GM21723 (cell line): ENCODE measurements around the gene PSMA7.
"Not testable (repeated sequence)": the region's sequence is repeated elsewhere in the genome, so short reads cannot be mapped to it uniquely, and the experiment has no call there.

ENCODE experiments used
- ATAC-seq: cut with Tn5 transposase; IDR thresholded peaks from one replicate; pipeline ENCODE4 v1.9.1; 2021; ENCODE audit warnings: mild to moderate bottlenecking, moderate library complexity; ENCODE audit not compliant: unreplicated experiment

PSMA7 gene

DNA sequence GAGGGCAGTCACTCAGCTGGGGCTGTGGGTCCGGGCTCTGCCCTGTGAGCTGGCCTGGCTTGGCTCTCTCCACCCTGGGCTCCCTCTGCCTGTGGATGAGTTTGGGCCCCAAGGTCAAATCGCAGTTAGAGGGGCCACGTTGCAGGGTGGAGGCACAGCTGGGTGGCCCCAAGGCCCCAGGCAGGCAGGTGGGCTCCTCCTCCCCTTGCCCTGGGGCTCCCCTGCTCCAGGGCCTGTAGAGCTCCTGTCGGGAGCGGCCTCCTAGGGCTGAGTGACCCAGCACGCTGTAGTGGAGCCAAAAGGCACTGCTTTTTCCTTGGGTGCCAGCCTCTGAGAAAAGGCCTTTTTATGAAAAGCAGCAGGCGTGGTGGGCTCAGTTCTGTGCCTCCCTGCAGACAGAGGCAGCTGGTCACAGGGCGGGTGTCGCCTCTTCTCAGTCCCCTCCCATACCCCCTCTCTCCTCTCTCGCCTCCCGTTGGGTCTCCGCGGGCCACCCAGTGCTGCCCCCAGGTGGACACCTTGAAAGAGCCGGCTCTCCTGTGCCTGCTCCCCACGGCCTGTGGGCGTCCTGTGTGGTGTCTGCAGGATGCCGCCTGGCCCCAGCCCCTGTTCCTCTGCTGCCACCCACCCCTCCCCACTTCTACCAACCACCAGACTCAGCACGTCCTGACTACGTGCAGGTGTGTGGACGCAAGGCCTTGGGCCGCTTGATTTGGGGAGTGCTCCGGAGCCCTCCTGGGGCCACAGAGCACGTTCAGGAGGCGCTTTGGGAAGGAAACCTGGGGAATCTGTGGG lies 13.6 kb upstream of the PSMA7 start:
- ATAC-seq = no peak

DNA sequence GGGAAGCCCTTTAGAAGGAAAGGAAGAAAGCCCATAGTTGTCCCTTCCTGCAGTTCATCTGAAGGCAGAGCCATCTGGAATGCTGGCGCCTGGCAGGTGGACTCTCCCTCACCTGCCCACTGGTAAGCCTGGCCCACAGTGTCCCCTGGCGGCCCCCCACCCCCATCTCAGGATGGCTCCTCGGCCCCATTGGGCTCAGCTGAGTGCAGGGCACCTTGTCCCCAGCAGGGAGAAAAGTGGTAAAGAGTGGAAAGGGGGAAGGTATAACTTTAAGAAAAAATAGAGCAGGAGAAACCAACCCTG lies 13.0 kb upstream of the PSMA7 start:
- no peak for ATAC-seq

DNA sequence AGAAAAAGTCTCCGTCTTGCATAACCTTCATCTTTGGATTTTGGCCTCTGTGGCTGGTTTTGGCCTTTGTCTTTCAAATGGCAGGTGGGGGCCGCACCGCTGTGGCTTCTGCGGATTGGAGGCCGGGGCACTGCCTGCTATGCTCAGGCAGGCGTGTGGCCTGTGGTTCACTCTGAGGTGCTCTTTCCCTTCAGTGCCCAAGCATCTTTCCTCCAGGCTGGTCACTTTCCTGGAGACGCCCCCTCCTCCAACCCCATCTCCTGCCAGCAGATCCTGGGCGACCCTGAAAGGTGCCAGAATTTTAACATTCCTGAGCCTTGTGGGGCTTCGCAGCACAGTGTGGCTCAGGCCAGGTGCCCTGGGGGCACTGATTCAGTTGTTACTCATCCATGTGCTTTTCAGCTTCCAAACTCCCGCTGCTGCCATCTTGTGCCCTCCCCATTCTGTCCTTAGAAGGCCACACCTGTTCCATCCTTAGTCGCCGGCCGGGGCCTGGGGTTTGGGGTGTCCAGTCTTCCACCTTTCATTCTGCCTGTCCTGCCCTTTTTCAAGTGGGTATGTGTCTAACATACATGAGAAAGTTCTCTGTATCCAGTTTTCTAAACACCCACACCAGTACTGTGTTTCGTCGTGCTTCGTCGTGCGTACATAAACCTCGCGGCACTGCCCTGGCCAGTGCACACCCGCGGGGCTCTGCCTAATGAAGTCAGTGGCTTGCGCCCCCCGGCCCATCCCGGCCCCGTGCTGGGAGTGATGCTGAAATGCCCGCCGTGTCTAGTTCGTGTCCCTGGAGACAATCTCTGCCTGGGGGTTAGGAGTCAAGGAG lies 12.4 kb upstream of the PSMA7 start:
- ATAC-seq = no peak

GRCh38 chr20:62151835-62152364 lies 8.7 kb upstream of the PSMA7 start:
- no peak for ATAC-seq

- ATAC-seq = no peak
Observed at GRCh38 chr20:62151225-62151624, 8.0 kb upstream of the PSMA7 start.

- no peak for ATAC-seq
Observed at GRCh38 chr20:62150310-62150575, 7.0 kb upstream of the PSMA7 start.

DNA sequence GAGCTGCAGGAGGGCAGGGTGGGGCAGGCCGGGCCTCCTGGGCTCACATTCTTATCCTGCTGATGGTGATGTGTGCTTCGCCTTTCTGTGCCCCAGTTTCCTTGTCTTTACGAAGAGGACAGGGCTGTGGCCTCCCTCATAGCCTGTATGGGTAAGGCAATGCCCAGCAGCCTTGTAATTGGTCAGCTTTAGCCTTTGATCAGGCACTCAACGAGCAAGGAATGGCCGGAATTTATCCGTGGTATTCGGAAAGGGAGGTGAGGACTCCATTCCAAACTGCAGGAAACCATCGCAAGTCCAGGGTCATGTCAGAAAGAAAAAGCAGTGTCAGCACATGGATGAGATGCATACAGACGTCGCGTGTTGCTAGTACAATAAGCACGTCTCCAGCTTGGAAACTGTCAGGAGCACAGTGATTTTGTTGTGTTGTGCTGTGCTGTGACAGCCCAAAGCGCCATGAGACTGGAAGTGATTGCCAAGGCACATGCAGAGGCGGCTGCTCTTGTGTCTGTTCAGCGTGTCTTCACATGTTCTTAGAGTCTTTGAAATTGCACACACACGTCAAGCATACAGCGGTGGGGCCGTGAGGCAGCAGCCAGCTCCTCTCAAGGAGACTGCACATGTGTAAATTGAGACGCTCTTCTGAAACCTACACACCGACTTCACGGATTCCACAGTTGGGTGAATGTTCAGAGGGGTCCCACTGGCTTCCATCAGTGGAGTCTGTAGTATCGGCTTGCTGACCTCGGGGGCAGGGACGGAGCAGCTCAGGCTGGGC lies 6.5 kb upstream of the PSMA7 start:
- ATAC-seq = no peak

- no peak for ATAC-seq
Observed at GRCh38 chr20:62148908-62149314, 5.7 kb upstream of the PSMA7 start.

- not testable (repeated sequence) for ATAC-seq
Observed at GRCh38 chr20:62148383-62148782, 5.2 kb upstream of the PSMA7 start.

GRCh38 chr20:62147528-62147927 lies 4.3 kb upstream of the PSMA7 start:
- no peak for ATAC-seq

- ATAC-seq = no peak
Observed at GRCh38 chr20:62147125-62147524, 3.9 kb upstream of the PSMA7 start.

DNA sequence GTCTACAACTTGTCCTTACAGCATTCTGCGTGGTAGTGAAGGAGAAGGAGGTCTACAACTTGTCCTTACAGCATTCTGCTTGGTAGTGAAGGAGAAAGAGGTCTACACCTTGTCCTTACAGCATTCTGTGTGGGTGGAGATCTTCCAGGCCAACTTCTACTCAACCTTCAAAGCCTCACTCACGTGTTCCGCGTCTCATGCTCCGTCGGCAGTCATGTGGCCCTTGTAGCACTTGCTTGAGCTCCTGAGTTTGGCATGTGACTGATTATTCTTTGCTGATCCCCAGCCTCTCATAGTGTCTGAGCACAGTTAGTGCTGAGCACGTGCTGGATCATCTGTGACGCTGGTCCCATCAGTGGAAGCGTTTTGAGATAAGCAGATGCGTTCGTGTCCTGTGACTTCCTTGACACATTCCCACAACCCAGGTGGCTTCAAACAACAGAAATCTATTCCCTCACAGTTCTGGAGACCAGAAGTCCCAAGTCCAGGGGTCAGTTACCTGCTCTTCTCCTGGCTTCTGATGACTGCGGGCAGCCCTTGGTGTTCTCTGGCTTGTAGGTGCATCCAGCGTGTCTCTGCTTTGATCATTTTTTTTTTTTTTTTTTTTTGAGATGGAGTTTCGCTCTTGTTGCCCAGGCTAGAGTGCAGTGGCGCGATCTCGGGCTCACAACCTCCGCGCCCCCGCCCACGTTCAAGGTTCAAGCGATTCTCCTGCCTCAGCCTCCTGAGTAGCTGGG lies 3.0 kb upstream of the PSMA7 start:
- no peak for ATAC-seq

DNA sequence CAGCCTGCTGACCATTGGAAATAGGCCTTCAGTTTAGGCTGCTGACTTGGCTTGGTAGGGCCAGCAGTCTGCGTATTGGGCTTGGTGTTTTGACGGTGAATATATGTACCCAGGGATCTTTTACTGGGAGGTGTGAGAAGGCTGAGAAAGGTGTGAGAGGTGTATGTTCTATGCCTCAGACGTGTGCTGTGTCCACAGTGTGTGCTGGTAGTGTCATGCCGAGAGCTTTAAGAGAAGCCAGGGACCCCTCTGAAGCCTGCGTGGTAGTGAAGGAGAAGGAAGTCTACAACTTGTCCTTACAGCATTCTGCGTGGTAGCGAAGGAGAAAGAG lies 2.5 kb upstream of the PSMA7 start:
- no peak for ATAC-seq

DNA sequence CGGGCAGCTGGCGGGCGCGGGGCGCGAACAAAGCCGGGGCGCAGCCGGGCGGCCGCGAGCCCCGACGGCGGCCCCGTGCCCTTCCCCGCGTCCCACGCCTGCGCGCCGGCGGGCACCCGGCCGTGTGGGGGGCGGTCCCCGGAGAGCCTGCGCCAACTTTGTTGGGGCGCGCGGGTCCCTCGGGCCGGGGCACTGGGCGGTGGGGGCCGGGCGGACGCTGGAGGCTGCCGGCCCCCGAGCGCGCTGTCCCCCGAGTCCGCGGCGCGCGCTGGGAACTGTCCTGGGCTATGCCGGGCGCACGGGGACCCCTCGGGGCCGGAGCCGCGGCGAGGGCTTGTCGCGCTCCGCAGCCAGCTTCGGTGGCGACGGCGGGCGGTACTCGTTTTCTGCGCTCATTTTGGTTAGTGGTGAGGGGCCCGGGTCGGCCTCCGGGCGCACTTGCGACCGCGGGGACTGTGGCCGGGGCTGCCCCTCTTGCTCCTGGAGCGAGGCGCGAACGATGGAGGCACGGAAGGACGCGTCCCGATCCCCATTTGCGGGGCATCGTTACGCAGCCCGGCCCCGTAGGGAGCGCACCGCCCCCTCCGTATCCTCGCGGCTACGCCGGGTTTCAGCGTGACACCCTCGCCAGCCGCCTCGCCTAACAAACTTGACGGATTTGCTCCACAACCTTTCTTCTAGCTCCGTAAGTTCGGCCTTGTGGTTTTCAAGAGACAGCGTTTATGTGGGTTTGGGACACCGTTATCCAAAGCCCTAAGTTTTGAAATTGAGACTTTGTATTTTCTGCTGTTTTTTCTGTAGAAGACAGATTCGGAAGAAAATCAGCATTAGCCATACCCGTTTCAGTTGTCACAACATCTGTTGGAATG lies 997 bp upstream of the PSMA7 start:
- peak; percentile 25 for ATAC-seq

DNA sequence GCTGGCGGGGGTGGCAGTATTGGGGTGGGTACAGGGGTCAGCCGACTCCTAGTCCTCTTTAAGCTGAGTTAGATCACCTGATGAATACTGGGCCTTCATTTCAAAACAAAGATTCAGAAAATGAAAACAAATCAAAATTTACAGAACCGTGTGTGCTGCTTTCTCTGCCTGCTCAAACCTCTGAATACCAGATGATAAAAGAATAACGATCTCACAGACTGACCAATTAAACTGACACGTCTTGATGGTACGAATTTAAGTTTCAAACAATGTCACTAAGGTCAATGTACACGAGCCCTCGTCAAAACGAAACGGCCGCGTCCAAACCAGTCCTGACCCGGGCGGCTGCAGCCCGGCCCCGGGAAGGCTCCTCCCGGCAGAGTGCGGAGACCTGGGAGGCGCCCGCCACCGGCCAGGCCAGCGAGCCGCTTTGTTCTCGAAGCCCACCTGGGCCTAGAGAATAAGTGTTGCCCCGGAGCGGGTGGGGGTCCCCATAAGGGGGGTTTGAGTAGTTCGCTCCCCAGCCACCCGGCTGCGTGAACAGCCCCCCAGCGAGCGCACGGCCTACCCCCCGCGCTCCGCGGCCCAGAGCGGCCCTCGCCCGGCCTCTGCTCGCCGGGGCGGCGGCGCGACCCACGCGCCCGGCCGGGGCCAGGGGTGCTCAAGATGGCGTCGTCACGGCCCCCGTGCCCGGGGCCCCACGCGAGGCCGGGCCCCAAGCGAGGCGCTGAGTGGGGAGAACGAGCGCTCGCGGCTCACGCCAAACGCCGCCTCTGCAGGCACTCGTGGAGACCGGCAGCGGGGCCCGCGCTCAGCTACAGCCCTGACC lies 728 bp downstream of the PSMA7 start:
- peak; percentile 19 for ATAC-seq

- no peak for ATAC-seq
Observed at GRCh38 chr20:62141397-62142251, 1.6 kb downstream of the PSMA7 start.

- no peak for ATAC-seq
Observed at GRCh38 chr20:62141043-62141396, 2.2 kb downstream of the PSMA7 start.

GRCh38 chr20:62139636-62140035 lies 3.6 kb downstream of the PSMA7 start:
- no peak for ATAC-seq
